ENCODE measurements around the gene PCSK9.

PCSK9 gene

DNA sequence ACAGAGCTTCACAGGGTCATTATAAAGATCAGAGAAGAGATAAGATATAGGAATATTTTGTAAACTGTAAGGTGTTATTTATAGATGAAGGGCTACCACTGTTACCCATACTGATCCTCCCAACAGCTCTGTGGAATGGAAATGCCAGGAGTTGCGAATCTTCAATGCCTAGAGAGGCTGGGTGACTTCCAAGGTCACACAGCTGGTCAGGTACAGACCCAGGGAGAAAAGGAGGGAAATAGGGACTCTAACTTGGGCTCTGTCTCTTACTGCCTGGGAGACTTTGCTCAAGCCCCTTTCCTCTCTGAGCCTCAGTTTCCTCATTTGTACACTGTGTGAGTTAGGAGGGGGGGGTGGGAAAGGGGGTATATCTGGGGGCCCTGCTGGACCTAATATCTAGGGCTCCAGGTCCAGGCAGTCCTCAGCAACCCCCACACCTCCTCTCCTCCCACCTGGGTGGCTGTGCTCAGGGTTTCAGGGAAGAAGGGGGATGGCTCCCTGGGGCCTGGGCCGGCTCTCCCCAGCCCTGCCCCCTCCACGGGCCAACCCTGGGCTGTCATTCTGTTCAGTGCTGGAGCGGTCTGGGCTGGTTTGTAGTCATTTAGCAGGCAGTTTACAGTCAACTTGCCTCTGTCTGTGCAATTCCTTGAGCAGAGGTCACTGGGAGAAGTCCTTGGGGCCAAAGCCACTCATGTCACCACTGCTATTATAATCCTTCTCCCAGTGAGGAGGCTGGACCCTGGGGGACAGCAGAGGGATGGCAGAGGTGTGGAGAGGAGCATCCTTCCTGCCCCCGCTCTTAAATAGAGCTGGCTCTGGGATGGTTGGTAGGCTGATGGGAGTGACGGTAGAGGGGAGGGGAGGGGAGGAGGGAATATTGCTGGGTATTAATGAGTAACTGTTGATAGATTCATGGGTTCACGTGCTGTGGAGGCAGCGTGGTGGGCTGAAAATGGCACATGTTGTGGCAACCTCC lies 39.0 kb upstream of the PCSK9 start:
- no peak for TF ChIP-seq ZFX (IDR thresholded peaks at IDR 0.05)
- TF ChIP-seq, protein P1, sequence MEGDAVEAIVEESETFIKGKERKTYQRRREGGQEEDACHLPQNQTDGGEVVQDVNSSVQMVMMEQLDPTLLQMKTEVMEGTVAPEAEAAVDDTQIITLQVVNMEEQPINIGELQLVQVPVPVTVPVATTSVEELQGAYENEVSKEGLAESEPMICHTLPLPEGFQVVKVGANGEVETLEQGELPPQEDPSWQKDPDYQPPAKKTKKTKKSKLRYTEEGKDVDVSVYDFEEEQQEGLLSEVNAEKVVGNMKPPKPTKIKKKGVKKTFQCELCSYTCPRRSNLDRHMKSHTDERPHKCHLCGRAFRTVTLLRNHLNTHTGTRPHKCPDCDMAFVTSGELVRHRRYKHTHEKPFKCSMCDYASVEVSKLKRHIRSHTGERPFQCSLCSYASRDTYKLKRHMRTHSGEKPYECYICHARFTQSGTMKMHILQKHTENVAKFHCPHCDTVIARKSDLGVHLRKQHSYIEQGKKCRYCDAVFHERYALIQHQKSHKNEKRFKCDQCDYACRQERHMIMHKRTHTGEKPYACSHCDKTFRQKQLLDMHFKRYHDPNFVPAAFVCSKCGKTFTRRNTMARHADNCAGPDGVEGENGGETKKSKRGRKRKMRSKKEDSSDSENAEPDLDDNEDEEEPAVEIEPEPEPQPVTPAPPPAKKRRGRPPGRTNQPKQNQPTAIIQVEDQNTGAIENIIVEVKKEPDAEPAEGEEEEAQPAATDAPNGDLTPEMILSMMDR (conservative IDR thresholded peaks at IDR 0.05), result no peak
- H3K27ac ChIP-seq, result no peak overlapping the region

DNA sequence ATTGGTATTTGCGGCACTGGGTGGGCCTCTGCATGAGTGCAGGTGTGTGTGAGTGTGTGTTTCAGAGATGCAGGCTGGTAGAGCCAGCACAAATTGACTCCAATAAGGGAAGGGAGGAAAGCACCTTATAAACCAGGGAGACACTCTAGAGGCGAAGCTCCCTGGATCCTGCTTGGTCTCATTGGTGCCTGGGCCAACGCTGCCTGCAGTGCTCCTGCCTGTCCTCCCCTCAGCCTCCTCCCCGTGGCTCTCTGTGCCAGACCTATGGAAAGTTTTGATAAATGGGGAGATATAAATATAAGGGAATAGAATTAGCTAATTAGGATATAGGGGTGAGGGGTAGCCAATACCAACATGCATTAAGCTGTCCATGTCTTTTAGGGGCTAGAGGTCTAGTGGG lies 38.0 kb upstream of the PCSK9 start:
- no peak overlapping the region for H3K27ac ChIP-seq
- TF ChIP-seq, protein P1 (conservative IDR thresholded peaks at IDR 0.05), result no peak
- no peak for TF ChIP-seq ZFX (IDR thresholded peaks at IDR 0.05)

DNA sequence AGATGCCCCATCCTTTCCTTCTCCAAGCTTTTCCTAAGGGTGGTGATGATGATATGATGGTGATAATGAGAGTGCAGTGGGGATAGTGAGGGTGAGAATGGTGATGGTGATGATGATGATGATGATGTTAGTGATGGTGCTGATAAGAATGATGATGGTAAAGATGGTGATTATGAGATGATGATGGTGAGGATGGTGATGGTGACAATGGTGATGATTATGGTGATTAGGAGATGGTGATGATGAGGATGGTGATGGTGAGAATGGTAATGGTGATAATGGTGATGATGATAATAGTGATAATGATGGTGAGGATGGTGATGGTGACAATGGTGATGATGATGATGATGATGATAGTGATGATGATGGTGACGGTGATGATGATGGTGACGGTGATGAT lies 36.7 kb upstream of the PCSK9 start:
- TF ChIP-seq, protein P1 (conservative IDR thresholded peaks at IDR 0.05), result no peak
- no peak for TF ChIP-seq ZFX (IDR thresholded peaks at IDR 0.05)
- H3K27ac ChIP-seq, result no peak overlapping the region

DNA sequence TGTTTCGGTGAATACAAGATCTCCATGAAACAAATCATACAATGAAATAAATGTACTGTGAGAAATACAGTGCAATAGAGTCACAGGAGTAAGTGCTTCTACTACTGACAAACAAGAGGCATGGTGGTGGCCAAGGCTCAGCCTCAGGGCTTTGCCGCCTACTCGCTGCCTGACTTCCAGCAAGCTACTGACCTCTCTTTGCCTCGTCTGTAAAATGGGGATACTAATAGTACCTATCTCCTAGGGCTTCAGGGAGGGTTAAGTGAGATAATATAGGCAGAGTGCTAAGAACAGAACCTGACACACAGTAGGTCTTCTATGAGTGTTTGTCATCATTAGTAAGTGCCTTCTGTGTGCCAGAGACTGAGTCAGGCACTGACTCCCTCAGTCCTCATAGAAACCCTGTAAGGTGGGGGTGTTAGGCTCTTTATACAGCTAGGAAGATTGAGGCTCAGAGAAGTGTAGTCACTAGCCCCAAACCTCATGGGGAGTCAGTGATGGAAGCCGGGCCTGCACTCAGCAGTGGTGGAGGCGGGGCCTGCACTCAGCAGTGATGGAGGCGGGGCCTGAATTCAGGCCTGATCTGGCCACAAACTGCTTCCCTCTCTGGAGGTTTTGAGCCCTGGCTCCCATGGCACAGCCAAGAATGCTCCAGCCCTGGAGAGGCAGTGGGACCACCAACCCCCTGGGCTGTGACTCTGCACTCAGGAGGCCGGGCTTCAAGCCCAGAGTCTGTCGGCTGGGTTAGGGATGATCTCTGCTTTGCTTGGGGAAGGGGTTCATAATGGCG lies 33.8 kb upstream of the PCSK9 start:
- TF ChIP-seq ZFX (IDR thresholded peaks at IDR 0.05), result no peak
- TF ChIP-seq, protein P1 (conservative IDR thresholded peaks at IDR 0.05), result no peak
- H3K27ac ChIP-seq, result no peak overlapping the region

DNA sequence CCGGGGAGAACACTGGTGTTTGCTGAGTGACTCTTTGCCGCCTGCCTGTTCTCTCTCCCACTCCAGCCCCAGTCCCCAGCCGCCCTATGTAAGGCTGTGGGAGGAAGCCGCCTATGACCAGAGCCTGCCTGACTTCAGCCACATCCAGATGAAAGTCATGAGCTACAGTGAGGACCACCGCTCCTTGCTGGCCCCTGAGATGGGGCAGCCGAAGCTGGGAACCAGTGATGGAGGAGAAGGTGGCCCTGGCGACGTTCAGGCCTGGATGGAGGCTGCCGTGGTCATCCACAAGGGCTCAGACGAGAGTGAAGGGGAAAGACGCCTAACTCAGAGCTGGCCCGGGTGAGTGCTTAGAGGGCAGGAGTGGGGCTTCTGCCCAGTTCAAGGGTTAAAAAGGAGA lies 32.4 kb upstream of the PCSK9 start:
- H3K27ac ChIP-seq, result no peak overlapping the region
- TF ChIP-seq, protein P1 (conservative IDR thresholded peaks at IDR 0.05), result no peak
- TF ChIP-seq ZFX (IDR thresholded peaks at IDR 0.05), result no peak

DNA sequence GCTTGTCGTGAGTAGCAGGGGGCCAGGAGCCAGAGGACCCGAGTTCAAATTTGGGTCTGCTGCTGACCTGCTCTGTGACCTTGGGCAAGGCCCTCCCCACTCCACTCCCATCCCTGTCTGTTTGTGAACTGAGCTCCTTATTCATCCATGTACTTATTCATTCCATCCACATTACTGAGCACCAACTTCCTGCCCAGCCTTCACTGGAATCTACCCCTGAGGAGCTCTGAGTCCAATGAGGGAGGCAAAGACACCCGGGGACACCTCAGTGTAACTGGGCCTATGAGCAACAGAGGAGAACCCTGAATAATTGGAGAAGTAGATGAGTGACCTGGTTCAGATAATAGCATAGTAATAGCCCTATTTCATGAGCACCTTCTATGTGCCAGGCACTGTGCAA lies 31.7 kb upstream of the PCSK9 start:
- TF ChIP-seq ZFX (IDR thresholded peaks at IDR 0.05), result no peak
- TF ChIP-seq, protein P1 (conservative IDR thresholded peaks at IDR 0.05), result no peak
- no peak overlapping the region for H3K27ac ChIP-seq
